ENCODE data around the gene LRSAM1.
A peak's percentile ranks its signal among the peaks of the same experiment; 100 is the strongest.

Gene LRSAM1

GRCh38 chr9:127450830-127451607 is at the start of gene LRSAM1, which contains the start of gene RPL12:
Gene LRSAM1, plus strand, starts transcription at chr9:127451510. Its CDS starts 3,018 bp downstream, at chr9:127454528.
Gene RPL12, minus strand, starts transcription at chr9:127451406. Its CDS starts 89 bp downstream, at chr9:127451317.
- DNase-seq (ENCODE audit: low read depth in 1 of 2, low spot score in 1 of 2): peak; percentile 98 to 100

GRCh38 chr9:127402401-127403090 is 48.8 kb upstream of the LRSAM1 start:
- no peak for DNase-seq (ENCODE audit: low read depth in 1 of 2, low spot score in 1 of 2)

GRCh38 chr9:127403507-127404192 is 47.7 kb upstream of the LRSAM1 start:
- DNase-seq (ENCODE audit: low read depth in 1 of 2, low spot score in 1 of 2): no peak

- DNase-seq (ENCODE audit: low read depth in 1 of 2, low spot score in 1 of 2): no peak
Observed at GRCh38 chr9:127404631-127405030, 46.7 kb upstream of the LRSAM1 start.

GRCh38 chr9:127405344-127406125 is 45.8 kb upstream of the LRSAM1 start:
- no peak for DNase-seq (ENCODE audit: low read depth in 1 of 2, low spot score in 1 of 2)

GRCh38 chr9:127406799-127407491 is 44.4 kb upstream of the LRSAM1 start:
- no peak for DNase-seq (ENCODE audit: low read depth in 1 of 2, low spot score in 1 of 2)

GRCh38 chr9:127407492-127407843 is 43.8 kb upstream of the LRSAM1 start:
- DNase-seq (ENCODE audit: low read depth in 1 of 2, low spot score in 1 of 2): no peak

- no peak for DNase-seq (ENCODE audit: low read depth in 1 of 2, low spot score in 1 of 2)
Observed at GRCh38 chr9:127411122-127411521, 40.2 kb upstream of the LRSAM1 start.

GRCh38 chr9:127415141-127415540 is 36.2 kb upstream of the LRSAM1 start:
- no peak for DNase-seq (ENCODE audit: low read depth in 1 of 2, low spot score in 1 of 2)

GRCh38 chr9:127415657-127416056 is 35.7 kb upstream of the LRSAM1 start:
- DNase-seq (ENCODE audit: low read depth in 1 of 2, low spot score in 1 of 2): no peak

GRCh38 chr9:127417131-127418036 is 33.9 kb upstream of the LRSAM1 start:
- DNase-seq (ENCODE audit: low read depth in 1 of 2, low spot score in 1 of 2): no peak

GRCh38 chr9:127418037-127418471 is 33.3 kb upstream of the LRSAM1 start:
- DNase-seq (ENCODE audit: low read depth in 1 of 2, low spot score in 1 of 2): peak in 1 of 2 donors; percentile 26

GRCh38 chr9:127419348-127419747 is 32.0 kb upstream of the LRSAM1 start:
- no peak for DNase-seq (ENCODE audit: low read depth in 1 of 2, low spot score in 1 of 2)

GRCh38 chr9:127421057-127421456 is 30.3 kb upstream of the LRSAM1 start:
- DNase-seq (ENCODE audit: low read depth in 1 of 2, low spot score in 1 of 2): no peak

GRCh38 chr9:127422133-127422782 is 29.1 kb upstream of the LRSAM1 start:
- no peak for DNase-seq (ENCODE audit: low read depth in 1 of 2, low spot score in 1 of 2)

GRCh38 chr9:127422787-127423186 is 28.5 kb upstream of the LRSAM1 start:
- DNase-seq (ENCODE audit: low read depth in 1 of 2, low spot score in 1 of 2): no peak

GRCh38 chr9:127423476-127423933 is 27.8 kb upstream of the LRSAM1 start:
- DNase-seq (ENCODE audit: low read depth in 1 of 2, low spot score in 1 of 2): no peak

GRCh38 chr9:127423934-127424675 is 27.2 kb upstream of the LRSAM1 start, which contains the start of gene ZNF79:
Gene ZNF79, plus strand, starts transcription at chr9:127424382. Its CDS starts 406 bp downstream, at chr9:127424788.
- peak; percentile 82 to 88 for DNase-seq (ENCODE audit: low read depth in 1 of 2, low spot score in 1 of 2)

Data from activated CD4-positive, alpha-beta T cell treated with anti-CD3 and anti-CD28 coated beads, Interleukin-2, amount 50 U/mL, for 24 hours (primary cell).